Progenitor cell of endocrine pancreas (in vitro differentiated cells): Measurements from ENCODE around the gene OR2T27. TPM values are rescaled to one million over a fixed set of nuclear protein-coding genes. Genes with fewer than 3 reads are reported as not detected.
"Not testable (repeated sequence)": the region's sequence is repeated elsewhere in the genome, so short reads cannot be mapped to it uniquely, and the experiment has no call there.

ENCODE experiments used
- DNase-seq: peaks from one replicate; pipeline ENCODE4 v3.0.0; 2021; ENCODE audit warnings: low spot score; ENCODE audit not compliant: unreplicated experiment
- H3K27ac Mint-ChIP-seq: 2 replicates; pipeline ENCODE4 v1.8.0; 2021; ENCODE audit warnings: mild to moderate bottlenecking, moderate library complexity, mixed read lengths
- H3K27me3 Mint-ChIP-seq: 2 replicates; pipeline ENCODE4 v1.8.0; 2021; ENCODE audit warnings: mixed read lengths
- H3K36me3 Mint-ChIP-seq: 2 replicates; pipeline ENCODE4 v1.8.0; 2022; ENCODE audit warnings: mixed read lengths; ENCODE audit not compliant: insufficient read depth
- H3K4me1 Mint-ChIP-seq: 2 replicates; pipeline ENCODE4 v1.8.0; 2021; ENCODE audit warnings: low read depth, mixed read lengths
- H3K4me3 Mint-ChIP-seq: 2 replicates; pipeline ENCODE4 v1.8.0; 2021; ENCODE audit warnings: low read depth, mild to moderate bottlenecking, moderate library complexity, mixed read lengths
- H3K9me3 Mint-ChIP-seq: 2 replicates; pipeline ENCODE4 v1.8.0; 2021; ENCODE audit warnings: low read depth, mixed read lengths
- CTCF ChIP-seq: fragments of 200-600 bp; sonication (generic); IDR thresholded peaks from one replicate; pipeline ENCODE4 v1.5.0; 2021; ENCODE audit warnings: antibody characterized with exemption, mild to moderate bottlenecking; ENCODE audit not compliant: unreplicated experiment
- long read RNA-seq: library from polyadenylated mRNA; unstranded; transcript quantifications from one replicate; pipeline ENCODE4 v2.0.0, GENCODE V29; 2020
- total RNA-seq: library from RNA; stranded (reverse); gene quantifications from 2 replicates; pipeline ENCODE4 v1.2.1, GENCODE V29; 2021

OR2T27 gene
- total RNA-seq, result not detected in 2 replicates
- long read RNA-seq, result 0 reads

- not testable (repeated sequence) for H3K27me3 Mint-ChIP-seq, H3K36me3 Mint-ChIP-seq, DNase-seq, H3K4me1 Mint-ChIP-seq, H3K27ac Mint-ChIP-seq, H3K4me3 Mint-ChIP-seq
- peaks cover 17% of the 10 kb centered on the region for H3K9me3 Mint-ChIP-seq
These were observed at the start of gene OR2T27 for GRCh38 chr1:248655354-248655753. Gene OR2T27, minus strand, starts transcription at chr1:248655528. Its CDS starts 4,644 bp downstream, at chr1:248650884.

- peaks cover 2% of the 10 kb centered on the region for H3K36me3 Mint-ChIP-seq
- peaks cover 24% of the 10 kb centered on the region for H3K9me3 Mint-ChIP-seq
- no peak overlapping the region for H3K4me3 Mint-ChIP-seq
- TF ChIP-seq CTCF, result no peak
- no peaks in the 10 kb centered on the region for H3K4me1 Mint-ChIP-seq
- no peak overlapping the region for H3K27ac Mint-ChIP-seq
- no peaks in the 10 kb centered on the region for H3K27me3 Mint-ChIP-seq
- no peak for DNase-seq
These were observed 49.3 kb upstream of the OR2T27 start for GRCh38 chr1:248704606-248705005.

GRCh38 chr1:248703674-248704073, 48.3 kb upstream of the OR2T27 start:
- Mint-ChIP-seq H3K4me1 (no peaks in the 10 kb centered on the region), H3K36me3 (peaks cover 6% of the 10 kb centered on the region), H3K27ac (no peak overlapping the region), H3K4me3 (no peak overlapping the region), H3K27me3 (no peaks in the 10 kb centered on the region), H3K9me3 (peaks cover 24% of the 10 kb centered on the region)
- TF ChIP-seq CTCF, result no peak
- DNase-seq, result no peak

- H3K27me3 Mint-ChIP-seq, result no peaks in the 10 kb centered on the region
- H3K36me3 Mint-ChIP-seq, result peaks cover 6% of the 10 kb centered on the region
- DNase-seq, result no peak
- no peak for TF ChIP-seq CTCF
- no peak within 1 kb of the TSS for H3K27ac Mint-ChIP-seq
- H3K4me1 Mint-ChIP-seq, result no peaks in the 10 kb centered on the region
- peaks cover 21% of the 10 kb centered on the region for H3K9me3 Mint-ChIP-seq
- H3K4me3 Mint-ChIP-seq, result no peak within 1 kb of the TSS
These were observed 47.4 kb upstream of the OR2T27 start, which contains the start of gene OR14I1 for GRCh38 chr1:248702714-248703113. Gene OR14I1, minus strand, starts transcription at chr1:248702766.

- H3K4me1 Mint-ChIP-seq, result no peaks in the 10 kb centered on the region
- H3K27ac Mint-ChIP-seq, result no peak overlapping the region
- no peak for DNase-seq
- H3K4me3 Mint-ChIP-seq, result no peak overlapping the region
- peaks cover 7% of the 10 kb centered on the region for H3K36me3 Mint-ChIP-seq
- TF ChIP-seq CTCF, result no peak
- peaks cover 36% of the 10 kb centered on the region for H3K9me3 Mint-ChIP-seq
- no peaks in the 10 kb centered on the region for H3K27me3 Mint-ChIP-seq
These were observed 43.8 kb upstream of the OR2T27 start for GRCh38 chr1:248699099-248699498.

GRCh38 chr1:248697907-248698306, 42.6 kb upstream of the OR2T27 start:
- Mint-ChIP-seq H3K9me3 (peaks cover 43% of the 10 kb centered on the region), H3K27me3 (no peaks in the 10 kb centered on the region), H3K36me3 (peaks cover 7% of the 10 kb centered on the region), H3K27ac (no peak overlapping the region), H3K4me1 (no peaks in the 10 kb centered on the region), H3K4me3 (no peak overlapping the region)
- no peak for DNase-seq
- TF ChIP-seq CTCF, result no peak
